GM13977 (cell line): ENCODE results near the gene ABHD8.

ENCODE experiments used
- DNase-seq: peaks from one replicate; pipeline ENCODE4 v3.0.0; 2012; ENCODE audit warnings: low spot score
- CTCF ChIP-seq: IDR thresholded peaks from 2 replicates; pipeline ENCODE4 v1.5.1; 2012; ENCODE audit warnings: mild to moderate bottlenecking, control low read depth; ENCODE audit not compliant: insufficient read depth; ENCODE audit errors: extremely low read depth, missing control alignments
- in situ Hi-C: fragments of 300-500 bp; cut with MboI; formaldehyde crosslinking; loops from one replicate; pipeline ENCODE4 v1.12.0; 2022; ENCODE audit warnings: low sequenced_read_pairs, low pct_unique_long_range_greater_than_20kb, mixed read lengths, inconsistent platforms; ENCODE audit not compliant: unreplicated experiment

ABHD8 gene

GRCh38 chr19:17346109-17346671, 43.0 kb upstream of the ABHD8 start:
- in situ Hi-C loops: loop anchor here (5.0 kb wide), 1 partner anchor 41 kb away; no protein-coding TSS in a partner anchor
- peak; percentile 97 for TF ChIP-seq CTCF
- peak; percentile 88 for DNase-seq

GRCh38 chr19:17341845-17342244, 38.6 kb upstream of the ABHD8 start:
- TF ChIP-seq CTCF: no peak
- DNase-seq: no peak
- in situ Hi-C loops: no loop called here

GRCh38 chr19:17341386-17341785, 38.2 kb upstream of the ABHD8 start:
- TF ChIP-seq CTCF: no peak
- in situ Hi-C loops: no loop called here
- no peak for DNase-seq

- in situ Hi-C loops: no loop called here
- DNase-seq: no peak
- TF ChIP-seq CTCF: no peak
Observed at GRCh38 chr19:17340871-17341357, 37.7 kb upstream of the ABHD8 start.

DNA sequence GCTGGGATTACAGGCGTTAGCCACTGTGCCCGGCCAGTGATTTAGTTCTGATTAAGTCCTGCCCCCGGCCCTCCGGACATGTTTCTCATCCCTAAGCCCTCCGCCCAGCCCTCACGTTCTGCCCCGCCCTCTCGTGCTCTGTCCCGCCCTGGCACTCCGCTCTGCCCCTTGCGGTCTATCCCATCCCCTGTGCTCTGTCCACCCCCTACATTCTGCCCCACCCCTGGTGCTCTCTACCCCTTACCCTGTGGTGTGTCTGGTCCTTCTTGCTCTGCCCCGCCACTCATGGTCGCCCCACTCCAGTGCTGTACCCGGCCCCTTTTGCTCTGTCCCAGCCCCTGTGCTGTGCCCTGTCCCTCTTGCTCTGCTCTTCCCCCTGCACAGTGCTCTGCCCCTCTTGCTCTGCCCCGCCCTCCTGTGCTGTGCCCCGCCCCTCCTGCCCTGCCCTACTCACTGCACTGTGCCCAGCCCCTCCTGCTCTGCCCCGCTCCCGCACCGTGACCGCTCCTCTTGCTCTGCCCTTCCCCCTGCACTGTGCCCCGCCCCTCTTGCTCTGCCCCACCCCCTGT, 37.2 kb upstream of the ABHD8 start:
- no peak for TF ChIP-seq CTCF
- in situ Hi-C loops: no loop called here
- DNase-seq: no peak

DNA sequence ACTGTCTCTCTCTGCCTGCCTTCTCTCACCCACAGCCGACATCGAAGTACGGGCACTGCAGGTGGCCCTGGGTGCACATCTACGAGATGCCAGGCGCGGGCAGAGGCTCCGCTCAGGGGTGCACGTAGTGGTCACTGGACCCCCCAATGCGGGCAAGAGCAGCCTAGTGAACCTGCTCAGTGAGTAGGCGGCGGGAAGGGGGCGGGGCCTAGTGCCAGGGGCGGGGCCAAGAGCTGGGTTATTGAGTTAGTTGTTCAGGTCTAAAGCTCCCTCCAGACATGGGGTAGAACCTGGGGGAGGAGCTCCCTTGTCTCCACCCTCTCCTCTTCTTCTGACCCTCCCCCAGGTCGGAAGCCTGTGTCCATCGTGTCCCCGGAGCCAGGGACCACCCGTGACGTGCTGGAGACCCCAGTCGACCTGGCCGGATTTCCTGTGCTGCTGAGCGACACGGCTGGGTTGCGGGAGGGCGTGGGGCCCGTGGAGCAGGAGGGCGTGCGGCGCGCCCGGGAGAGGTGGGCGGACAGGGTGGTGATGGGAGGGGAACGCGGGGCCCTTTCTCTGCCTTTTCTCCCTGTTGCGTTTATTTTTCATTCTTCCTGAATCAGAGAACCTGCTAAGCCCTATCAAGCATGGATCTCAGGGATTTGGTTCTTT, 36.0 kb upstream of the ABHD8 start:
- no peak for TF ChIP-seq CTCF
- in situ Hi-C loops: no loop called here
- DNase-seq: peak; percentile 56
